Suprapubic skin (tissue), 4 donors: ENCODE results near the gene TFPI. TPM values are rescaled to one million over a fixed set of nuclear protein-coding genes. Genes with fewer than 3 reads are reported as not detected.

Source experiments
- DNase-seq, 2 donors: peaks; one replicate each; pipeline ENCODE4 v3.0.0-alpha.2; 2019; ENCODE audit warnings: low spot score in 2 of 2
- H3K27ac ChIP-seq: fragments of 200-600 bp; sonication (generic); one replicate; pipeline ENCODE4 v1.5.1; 2019
- H3K27me3 ChIP-seq: fragments of 200-600 bp; sonication (generic); one replicate; pipeline ENCODE4 v1.5.1; 2019
- H3K36me3 ChIP-seq: fragments of 200-600 bp; sonication (generic); one replicate; pipeline ENCODE4 v1.5.1; 2019
- H3K4me1 ChIP-seq: fragments of 200-600 bp; sonication (generic); one replicate; pipeline ENCODE4 v1.5.1; 2019
- H3K4me3 ChIP-seq: fragments of 200-600 bp; sonication (generic); one replicate; pipeline ENCODE4 v1.5.1; 2019; ENCODE audit warnings: mild to moderate bottlenecking
- H3K9me3 ChIP-seq: fragments of 200-600 bp; sonication (generic); one replicate; pipeline ENCODE4 v1.5.1; 2019
- EP300 ChIP-seq: sonication (generic); formaldehyde crosslinking; IDR thresholded peaks from one replicate; pipeline ENCODE4 v1.6.1; 2017; ENCODE audit warnings: antibody characterized with exemption
- POLR2A ChIP-seq, 2 donors: fragments of 450-650 bp; IDR thresholded peaks; one replicate each; pipeline ENCODE4 v1.6.1; 2017; ENCODE audit warnings: antibody characterized with exemption in 2 of 2, mild to moderate bottlenecking in 2 of 2, moderate library complexity in 2 of 2
- POLR2AphosphoS5 ChIP-seq, 3 donors: sonication (generic); formaldehyde crosslinking; IDR thresholded peaks; one replicate each; pipeline ENCODE4 v1.6.1; 2017; ENCODE audit warnings: antibody characterized with exemption in 3 of 3
- WGBS: methylation state at CpG from one replicate; pipeline ENCODE4 v1.1.5; 2018; 5-methylcytosine and 5-hydroxymethylcytosine counted together
- total RNA-seq, 4 donors: library from RNA; depleted of rRNA; stranded (reverse); fragments of >200 nt; gene quantifications; one replicate each; pipeline ENCODE4 v1.1.0, GENCODE V29; 2016
- TF ChIP-seq, protein P1 (sequence below), 2 donors: fragments of 200-600 bp in 1 of 2; fragments of 450-650 bp in 1 of 2; sonication (generic) in 1 of 2; IDR thresholded peaks; one replicate each; pipeline ENCODE4 v1.5.1; 2016 to 2019; ENCODE audit warnings: antibody characterized with exemption in 2 of 2, mild to moderate bottlenecking in 1 of 2, moderate library complexity in 1 of 2

TFPI gene
- total RNA-seq, 4 donors from 2014 or later: 6.3 to 23.1 (median 18.0) TPM

DNA sequence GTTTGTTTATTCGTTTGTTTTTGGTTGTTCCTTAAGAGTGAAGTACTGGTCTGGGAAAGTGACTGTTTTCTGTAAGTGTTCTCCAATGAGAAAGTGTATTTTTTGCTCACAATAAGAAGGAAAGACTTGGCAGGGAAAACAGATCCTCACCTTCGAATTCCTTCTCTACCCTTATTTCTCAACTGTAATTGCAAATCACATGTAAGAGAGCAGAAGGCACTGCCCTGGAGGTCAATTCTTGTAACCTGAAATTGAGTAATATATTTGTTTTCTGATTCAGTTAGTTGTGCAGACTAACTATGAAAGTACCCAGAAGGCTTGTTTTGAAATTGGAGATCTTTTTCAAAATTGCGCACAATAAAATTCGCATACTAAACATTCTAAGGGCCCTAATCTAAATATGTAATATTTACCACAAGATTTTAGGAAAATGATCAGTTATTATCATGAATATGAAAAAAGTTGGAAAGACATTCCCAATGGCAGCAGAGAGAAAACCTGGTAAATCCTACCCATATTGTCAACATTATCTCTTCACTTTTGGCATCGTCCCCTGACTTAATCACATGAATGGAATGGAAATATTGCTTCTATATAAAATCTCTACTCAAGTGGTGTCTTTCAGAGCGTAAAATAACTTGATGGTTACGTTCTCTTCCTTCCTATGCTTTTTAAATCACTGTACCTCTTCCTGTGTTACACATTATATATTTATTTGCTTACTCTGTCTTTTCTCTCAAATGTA is 24.1 kb downstream of the TFPI start:
- no peaks in the 10 kb centered on the region for H3K9me3 ChIP-seq
- H3K4me3 ChIP-seq: no peak overlapping the region
- no peak for TF ChIP-seq EP300
- TF ChIP-seq, protein P1, sequence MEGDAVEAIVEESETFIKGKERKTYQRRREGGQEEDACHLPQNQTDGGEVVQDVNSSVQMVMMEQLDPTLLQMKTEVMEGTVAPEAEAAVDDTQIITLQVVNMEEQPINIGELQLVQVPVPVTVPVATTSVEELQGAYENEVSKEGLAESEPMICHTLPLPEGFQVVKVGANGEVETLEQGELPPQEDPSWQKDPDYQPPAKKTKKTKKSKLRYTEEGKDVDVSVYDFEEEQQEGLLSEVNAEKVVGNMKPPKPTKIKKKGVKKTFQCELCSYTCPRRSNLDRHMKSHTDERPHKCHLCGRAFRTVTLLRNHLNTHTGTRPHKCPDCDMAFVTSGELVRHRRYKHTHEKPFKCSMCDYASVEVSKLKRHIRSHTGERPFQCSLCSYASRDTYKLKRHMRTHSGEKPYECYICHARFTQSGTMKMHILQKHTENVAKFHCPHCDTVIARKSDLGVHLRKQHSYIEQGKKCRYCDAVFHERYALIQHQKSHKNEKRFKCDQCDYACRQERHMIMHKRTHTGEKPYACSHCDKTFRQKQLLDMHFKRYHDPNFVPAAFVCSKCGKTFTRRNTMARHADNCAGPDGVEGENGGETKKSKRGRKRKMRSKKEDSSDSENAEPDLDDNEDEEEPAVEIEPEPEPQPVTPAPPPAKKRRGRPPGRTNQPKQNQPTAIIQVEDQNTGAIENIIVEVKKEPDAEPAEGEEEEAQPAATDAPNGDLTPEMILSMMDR (IDR thresholded peaks at IDR 0.05): no peak
- no peak for TF ChIP-seq POLR2AphosphoS5 (IDR thresholded peaks at IDR 0.05)
- TF ChIP-seq POLR2A (IDR thresholded peaks at IDR 0.05): no peak
- H3K36me3 ChIP-seq: no peaks in the 10 kb centered on the region
- DNase-seq: no peak
- peaks cover 3% of the 10 kb centered on the region for H3K4me1 ChIP-seq
- H3K27me3 ChIP-seq: no peaks in the 10 kb centered on the region
- H3K27ac ChIP-seq: no peak overlapping the region
- WGBS: 85% methylated on average over 7 of the region's 7 CpGs

DNA sequence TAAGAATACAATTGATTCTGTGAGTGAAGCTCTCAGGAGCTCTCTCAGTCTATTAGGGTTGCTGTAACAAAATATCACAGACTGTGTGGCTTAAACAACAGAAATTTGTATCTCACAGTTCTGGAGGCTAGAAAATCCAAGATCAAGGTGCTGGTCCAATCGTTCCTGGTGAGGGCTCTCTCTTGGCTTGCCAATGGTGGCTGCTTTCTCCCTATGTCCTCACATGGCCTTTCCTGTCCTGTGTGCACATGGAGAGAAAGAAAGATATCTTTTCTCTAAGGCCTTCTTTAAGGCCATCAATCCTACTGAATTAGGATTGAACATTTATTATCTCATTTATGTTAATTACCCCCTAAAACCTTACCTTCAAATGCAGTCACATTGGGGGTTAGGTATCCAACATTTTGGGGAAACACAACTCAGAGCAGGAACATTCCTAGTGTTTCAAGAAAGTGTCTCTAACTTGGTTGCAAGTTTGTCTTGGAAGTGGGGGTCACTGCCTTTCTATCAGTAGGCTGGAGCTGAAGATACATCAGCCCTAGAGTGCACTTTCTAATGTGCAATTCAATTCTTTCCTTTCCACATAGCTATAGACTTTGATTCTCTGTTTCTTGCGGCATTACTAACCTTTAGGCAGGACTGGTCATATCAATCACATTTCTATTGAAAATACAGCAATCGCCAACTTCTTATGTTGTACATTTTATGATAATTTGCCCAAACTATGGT is 24.8 kb downstream of the TFPI start:
- H3K9me3 ChIP-seq: no peaks in the 10 kb centered on the region
- H3K36me3 ChIP-seq: no peaks in the 10 kb centered on the region
- no peaks in the 10 kb centered on the region for H3K27me3 ChIP-seq
- no peak overlapping the region for H3K4me3 ChIP-seq
- H3K4me1 ChIP-seq: peaks cover 3% of the 10 kb centered on the region
- no peak for DNase-seq
- TF ChIP-seq POLR2AphosphoS5 (IDR thresholded peaks at IDR 0.05): no peak
- no peak for TF ChIP-seq EP300
- no peak for TF ChIP-seq POLR2A (IDR thresholded peaks at IDR 0.05)
- TF ChIP-seq, protein P1 (IDR thresholded peaks at IDR 0.05): no peak
- 81% methylated on average over 3 of the region's 3 CpGs for WGBS
- H3K27ac ChIP-seq: no peak overlapping the region

DNA sequence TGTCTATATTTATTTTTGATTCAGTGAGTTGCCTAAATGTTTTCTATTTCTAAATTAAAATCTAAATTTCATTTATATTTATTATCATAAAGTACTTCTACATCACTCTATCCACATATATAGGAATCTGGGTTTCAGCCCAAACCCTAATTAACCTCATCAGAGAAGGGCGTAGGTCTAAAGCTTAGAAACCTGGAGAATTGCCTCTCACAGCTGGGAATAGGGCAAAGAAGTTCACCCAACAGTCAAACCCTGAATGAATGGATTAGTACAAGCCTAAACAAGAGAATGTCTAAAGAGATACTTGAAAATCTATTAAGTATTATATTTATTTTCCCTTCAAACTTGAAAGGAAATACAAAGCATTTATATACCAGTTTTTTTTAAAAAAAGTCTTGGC is 26.2 kb downstream of the TFPI start:
- no peak overlapping the region for H3K4me3 ChIP-seq
- DNase-seq: no peak
- H3K27me3 ChIP-seq: no peaks in the 10 kb centered on the region
- no peaks in the 10 kb centered on the region for H3K9me3 ChIP-seq
- 33% methylated on average over 1 of the region's 1 CpG for WGBS
- H3K4me1 ChIP-seq: peaks cover 3% of the 10 kb centered on the region
- TF ChIP-seq POLR2AphosphoS5 (IDR thresholded peaks at IDR 0.05): no peak
- TF ChIP-seq, protein P1 (IDR thresholded peaks at IDR 0.05): no peak
- no peak for TF ChIP-seq EP300
- TF ChIP-seq POLR2A (IDR thresholded peaks at IDR 0.05): no peak
- H3K27ac ChIP-seq: no peak overlapping the region
- H3K36me3 ChIP-seq: no peaks in the 10 kb centered on the region

DNA sequence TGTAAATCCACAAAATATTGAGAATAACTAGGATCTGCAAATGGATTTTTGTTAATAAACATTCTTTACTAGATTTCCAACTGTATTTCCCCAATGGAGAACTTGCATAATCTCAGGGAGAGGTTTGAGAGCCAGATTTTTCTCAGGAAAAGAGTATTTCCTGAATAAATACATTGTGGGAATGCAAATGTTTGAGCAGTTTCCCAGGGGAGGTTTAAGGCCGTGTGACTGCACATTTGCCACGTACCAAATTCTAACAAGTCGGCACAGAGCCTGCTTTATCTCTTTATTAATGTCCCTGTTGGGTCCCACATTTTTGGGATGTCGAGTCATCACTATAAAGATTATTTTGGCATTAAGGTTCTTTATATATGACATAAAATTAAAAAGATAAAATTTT is 27.0 kb downstream of the TFPI start:
- H3K4me3 ChIP-seq: no peak overlapping the region
- H3K27me3 ChIP-seq: no peaks in the 10 kb centered on the region
- no peak overlapping the region for H3K27ac ChIP-seq
- no peaks in the 10 kb centered on the region for H3K9me3 ChIP-seq
- H3K36me3 ChIP-seq: no peaks in the 10 kb centered on the region
- WGBS: 35% methylated on average over 4 of the region's 4 CpGs
- TF ChIP-seq, protein P1 (IDR thresholded peaks at IDR 0.05): no peak
- TF ChIP-seq EP300: no peak
- no peak for TF ChIP-seq POLR2A (IDR thresholded peaks at IDR 0.05)
- no peak for TF ChIP-seq POLR2AphosphoS5 (IDR thresholded peaks at IDR 0.05)
- DNase-seq: no peak
- peaks cover 3% of the 10 kb centered on the region for H3K4me1 ChIP-seq

DNA sequence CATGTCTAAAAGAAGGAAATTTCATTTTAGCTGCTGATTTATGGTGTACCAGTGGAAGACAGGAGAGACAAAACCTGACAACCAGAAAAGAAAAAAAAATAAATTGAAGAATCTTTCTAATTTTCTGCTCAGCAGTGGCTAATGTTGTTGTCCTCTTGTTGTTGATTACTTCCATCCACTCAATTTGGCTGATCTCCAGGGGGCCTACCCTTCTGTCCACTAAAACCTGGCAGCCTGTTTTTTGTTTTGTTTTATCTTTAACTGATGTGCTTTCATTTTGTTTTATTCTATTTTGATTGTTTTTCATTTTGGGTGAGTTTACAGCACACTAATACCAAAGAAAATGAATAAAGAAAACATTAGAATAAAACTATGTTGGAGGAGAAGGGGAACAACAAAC is 27.4 kb downstream of the TFPI start:
- H3K36me3 ChIP-seq: no peaks in the 10 kb centered on the region

More for the DNA sequence above, 27.4 kb downstream of the TFPI start:
- no peaks in the 10 kb centered on the region for H3K9me3 ChIP-seq
- no peaks in the 10 kb centered on the region for H3K27me3 ChIP-seq
- no peak for DNase-seq
- H3K4me3 ChIP-seq: no peak overlapping the region
- no peak overlapping the region for H3K27ac ChIP-seq
- TF ChIP-seq, protein P1 (IDR thresholded peaks at IDR 0.05): no peak
- TF ChIP-seq EP300 (no peak), POLR2AphosphoS5 (IDR thresholded peaks at IDR 0.05) (no peak), POLR2A (IDR thresholded peaks at IDR 0.05) (no peak)
- peaks cover 3% of the 10 kb centered on the region for H3K4me1 ChIP-seq
